ENCODE results near the gene TTC39A. TPM values are rescaled to one million over a fixed set of nuclear protein-coding genes. Genes with fewer than 3 reads are reported as not detected.
A peak's percentile ranks its signal among the peaks of the same experiment; 100 is the strongest.

The TTC39A gene
- total RNA-seq, 1 experiment from 2014 or later: 0.35 TPM

GRCh38 chr1:51241119-51241518, 89.2 kb downstream of the TTC39A start:
- Mint-ChIP-seq H3K36me3 (ENCODE audit: insufficient read depth, unreplicated experiment) (no peaks in the 10 kb centered on the region), H3K4me1 (ENCODE audit: insufficient read depth, unreplicated experiment) (peaks cover 21% of the 10 kb centered on the region), H3K27ac (ENCODE audit: low read depth, unreplicated experiment) (no peak overlapping the region), H3K27me3 (ENCODE audit: insufficient read depth, unreplicated experiment) (no peaks in the 10 kb centered on the region), H3K9me3 (ENCODE audit: unreplicated experiment) (no peaks in the 10 kb centered on the region), H3K4me3 (ENCODE audit: unreplicated experiment) (no peak overlapping the region)
- TF ChIP-seq CTCF (IDR thresholded peaks at IDR 0.05; ENCODE audit: unreplicated experiment): no peak
- POLR2A ChIA-PET: interaction anchor here (1.5 kb wide), 1 partner anchor 11 kb away, joined by 5 read pairs; no protein-coding TSS in a partner anchor
- no TSS peak for BruUV-seq (replicated peaks)
- DNase-seq (ENCODE audit: unreplicated experiment): no peak
- CTCF ChIA-PET: interaction anchor here (0.5 kb wide), 1 partner anchor 21 kb away, joined by 3 read pairs; no protein-coding TSS in a partner anchor
- intact Hi-C loops (cut with micrococcal nuclease): no loop called here

- ChIA-PET POLR2A (interaction anchor here (1.0 to 6.0 kb wide), 3 partner anchors 6 to 28 kb away, joined by 3 to 34 read pairs (median 33); no protein-coding TSS in a partner anchor), CTCF (interaction anchor here (0.6 to 1.0 kb wide), 3 partner anchors 10 to 488 kb away, joined by 3 read pairs; no protein-coding TSS in a partner anchor)
- BruUV-seq (replicated peaks): no TSS peak
- H3K4me1 Mint-ChIP-seq (ENCODE audit: insufficient read depth, unreplicated experiment): peaks cover 24% of the 10 kb centered on the region
- TF ChIP-seq CTCF (IDR thresholded peaks at IDR 0.05; ENCODE audit: unreplicated experiment): no peak
- no peaks in the 10 kb centered on the region for H3K27me3 Mint-ChIP-seq (ENCODE audit: insufficient read depth, unreplicated experiment)
- intact Hi-C loops (cut with micrococcal nuclease): no loop called here
- H3K27ac Mint-ChIP-seq (ENCODE audit: low read depth, unreplicated experiment): peak overlapping the region; percentile 36
- no peaks in the 10 kb centered on the region for H3K9me3 Mint-ChIP-seq (ENCODE audit: unreplicated experiment)
- H3K36me3 Mint-ChIP-seq (ENCODE audit: insufficient read depth, unreplicated experiment): no peaks in the 10 kb centered on the region
- no peak for DNase-seq (ENCODE audit: unreplicated experiment)
- no peak overlapping the region for H3K4me3 Mint-ChIP-seq (ENCODE audit: unreplicated experiment)
Measured at GRCh38 chr1:51240084-51240483, 90.3 kb downstream of the TTC39A start.

- intact Hi-C loops (cut with micrococcal nuclease): loop anchor here (10.0 kb wide), 1 partner anchor 57 kb away; no protein-coding TSS in a partner anchor
- no peaks in the 10 kb centered on the region for H3K36me3 Mint-ChIP-seq (ENCODE audit: insufficient read depth, unreplicated experiment)
- POLR2A ChIA-PET: interaction anchor here (0.5 to 6.0 kb wide), 17 partner anchors 8 to 640 kb away, joined by 3 to 63 read pairs (median 12); partner anchors contain the start of genes CDKN2C, FAF1 and NRDC
- H3K4me3 Mint-ChIP-seq (ENCODE audit: unreplicated experiment): no peak overlapping the region
- no peaks in the 10 kb centered on the region for H3K9me3 Mint-ChIP-seq (ENCODE audit: unreplicated experiment)
- no TSS peak for BruUV-seq (replicated peaks)
- H3K27me3 Mint-ChIP-seq (ENCODE audit: insufficient read depth, unreplicated experiment): no peaks in the 10 kb centered on the region
- H3K27ac Mint-ChIP-seq (ENCODE audit: low read depth, unreplicated experiment): no peak overlapping the region
- peaks cover 33% of the 10 kb centered on the region for H3K4me1 Mint-ChIP-seq (ENCODE audit: insufficient read depth, unreplicated experiment)
- TF ChIP-seq CTCF (IDR thresholded peaks at IDR 0.05; ENCODE audit: unreplicated experiment): no peak
- DNase-seq (ENCODE audit: unreplicated experiment): no peak
- CTCF ChIA-PET: interaction anchor here (0.6 kb wide), 2 partner anchors 13 to 62 kb away, joined by 3 read pairs; no protein-coding TSS in a partner anchor
Measured at GRCh38 chr1:51238034-51238403, 92.3 kb downstream of the TTC39A start.

GRCh38 chr1:51237351-51238033, 92.9 kb downstream of the TTC39A start:
- H3K27me3 Mint-ChIP-seq (ENCODE audit: insufficient read depth, unreplicated experiment): no peaks in the 10 kb centered on the region
- POLR2A ChIA-PET: interaction anchor here (0.5 to 6.0 kb wide), 21 partner anchors 9 to 641 kb away, joined by 3 to 63 read pairs (median 8); partner anchors contain the start of genes CDKN2C, FAF1 and NRDC
- peaks cover 29% of the 10 kb centered on the region for H3K4me1 Mint-ChIP-seq (ENCODE audit: insufficient read depth, unreplicated experiment)
- TSS peak; percentile 47 for BruUV-seq (replicated peaks)
- H3K36me3 Mint-ChIP-seq (ENCODE audit: insufficient read depth, unreplicated experiment): no peaks in the 10 kb centered on the region
- intact Hi-C loops (cut with micrococcal nuclease): loop anchor here (10.0 kb wide), 1 partner anchor 57 kb away; no protein-coding TSS in a partner anchor
- CTCF ChIA-PET: interaction anchor here (0.6 kb wide), 1 partner anchor 14 kb away, joined by 3 read pairs; no protein-coding TSS in a partner anchor
- no peak overlapping the region for H3K4me3 Mint-ChIP-seq (ENCODE audit: unreplicated experiment)
- peak; percentile 27 for DNase-seq (ENCODE audit: unreplicated experiment)
- no peaks in the 10 kb centered on the region for H3K9me3 Mint-ChIP-seq (ENCODE audit: unreplicated experiment)
- H3K27ac Mint-ChIP-seq (ENCODE audit: low read depth, unreplicated experiment): no peak overlapping the region
- TF ChIP-seq CTCF (IDR thresholded peaks at IDR 0.05; ENCODE audit: unreplicated experiment): no peak
